K562 (cell line): ENCODE data around the gene CFDP1. TPM values are rescaled to one million over a fixed set of nuclear protein-coding genes. Genes with fewer than 3 reads are reported as not detected.

Experiments
- ATF7 ChIP-seq: fragments of 450-650 bp; IDR thresholded peaks from 2 replicates; pipeline ENCODE4 v1.7.1; 2014; ENCODE audit warnings: mild to moderate bottlenecking, moderate library complexity
- CHD7 ChIP-seq: fragments of 200-600 bp; sonication (generic); IDR thresholded peaks from one replicate; pipeline ENCODE4 v1.6.1; 2012; ENCODE audit warnings: mild to moderate bottlenecking, low read depth, low read length, inconsistent platforms
- MXI1 ChIP-seq: IDR thresholded peaks from 2 replicates; pipeline ENCODE4 v1.6.1; 2011; ENCODE audit warnings: low read depth, mild to moderate bottlenecking, improper control_type of control experiment, low read length
- NR2C2 ChIP-seq, 2 experiments: fragments of 200-800 bp in 1 of 2; sonication (Bioruptor generic) in 1 of 2; sonication (generic) in 1 of 2; formaldehyde crosslinking in 1 of 2; IDR thresholded peaks; 2 replicates each; pipeline versions ENCODE4 v1.6.1 to v1.8.0; 2016 to 2022; ENCODE audit warnings: mild to moderate bottlenecking in 1 of 2, missing compliant biosample characterization in 1 of 2, missing genetic modification characterization in 1 of 2, missing genetic modification reagents in 1 of 2
- SAFB2 ChIP-seq: fragments of 200-400 bp; formaldehyde crosslinking; IDR thresholded peaks from 2 replicates; pipeline ENCODE4 v1.6.1; 2018; ENCODE audit warnings: borderline replicate concordance, low read length, low read depth, moderate library complexity; ENCODE audit not compliant: severe bottlenecking
- SMC3 ChIP-seq: conservative IDR thresholded peaks from 2 replicates; pipeline ENCODE4 v1.6.1; 2011; ENCODE audit warnings: low read depth, low read length, improper control_type of control experiment; ENCODE audit not compliant: insufficient read depth
- ZBTB2 ChIP-seq: fragments of 450-650 bp; IDR thresholded peaks from 2 replicates; pipeline ENCODE4 v1.6.1; 2016; ENCODE audit warnings: antibody characterized with exemption
- ZNF24 ChIP-seq: fragments of 450-650 bp; IDR thresholded peaks from 2 replicates; pipeline ENCODE4 v1.6.1; 2016
- polyA plus RNA-seq, 8 experiments: library from polyadenylated mRNA; depleted of rRNA in 4 of 8; stranded (reverse) in 5 of 8; unstranded in 3 of 8; fragments of >200 nt; fragmentation: Nextera tagmentation in 2 of 8; fragmentation: Illumina TruSeq in 1 of 8; extraction: Ambion mirVana in 2 of 8; extraction: Trizol in 1 of 8; gene quantifications; 2 replicates each; pipeline versions ENCODE4 v1.2.1 to v1.2.3, GENCODE V29; 2011 to 2014; ENCODE audit warnings: inconsistent platforms in 1 of 8, missing spikeins in 1 of 8
- total RNA-seq, 7 experiments: library from RNA; depleted of rRNA in 6 of 7; stranded (reverse); fragments of >200 nt in 6 of 7; fragmentation: Illumina TruSeq in 2 of 7; extraction: Trizol in 2 of 7; gene quantifications; 2 replicates each; pipeline versions ENCODE4 v1.2.1 to v1.2.3, GENCODE V29; 2011 to 2021; ENCODE audit warnings: low replicate concordance in 1 of 7

The CFDP1 gene
- total and polyA plus RNA-seq, 9 of the 15 experiments (the other 6 are each of a cell fraction or from before 2014, with no cell fraction given) = 31.5 to 78.4 (median 61.7) TPM

- TF ChIP-seq SMC3 (no peak), SAFB2 (no peak), ZBTB2 (no peak), ZNF24 (no peak), MXI1 (no peak), NR2C2 (CRISPR knock-in tag; IDR thresholded peaks at IDR 0.05) (no peak), NR2C2 (tag; IDR thresholded peaks at IDR 0.05) (peak; percentile 23; the same call in 1 of the 2 replicates), CHD7 (no peak), ATF7 (no peak)
Observed at GRCh38 chr16:75304521-75305363, 128.6 kb downstream of the CFDP1 start (continued).
